ENCODE measurements around the gene WNT3A.

GRCh38 chr1:228016653-228017355 is 10.0 kb downstream of the WNT3A start:
- TF ChIP-seq CTCF (conservative IDR thresholded peaks at IDR 0.05) (no peak), EZH2 (IDR thresholded peaks at IDR 0.05; ENCODE audit: low read depth) (no peak)
